H1 (cell line): ENCODE measurements around the gene ZBTB7A.

Source experiments
- CBX5 ChIP-seq: fragments of 300-800, 300-1000 bp; sonication (generic); IDR thresholded peaks from 2 replicates; pipeline ENCODE4 v1.7.1; 2016; ENCODE audit warnings: antibody characterized with exemption, low read length, low read depth
- CTCF ChIP-seq, 3 experiments: IDR thresholded peaks; 1 replicate in 2 of 3; 2 replicates in 1 of 3; pipeline versions ENCODE4 v1.5.1 to v1.6.1; 2011; ENCODE audit warnings: low read length in 3 of 3, mild to moderate bottlenecking in 3 of 3, inconsistent platforms in 2 of 3, low read depth in 1 of 3, moderate library complexity in 1 of 3; ENCODE audit not compliant: insufficient read depth in 1 of 3; ENCODE audit errors: control extremely low read depth in 1 of 3
- EP300 ChIP-seq, 2 experiments: IDR thresholded peaks; 1 replicate in 1 of 2; 2 replicates in 1 of 2; pipeline ENCODE4 v1.6.1; 2011 to 2012; ENCODE audit warnings: low read depth in 2 of 2, low read length in 2 of 2, mild to moderate bottlenecking in 2 of 2, borderline replicate concordance in 1 of 2, inconsistent platforms in 1 of 2, moderate library complexity in 1 of 2
- JUND ChIP-seq: IDR thresholded peaks from 2 replicates; pipeline ENCODE4 v1.6.1; 2011; ENCODE audit warnings: mild to moderate bottlenecking, improper control_type of control experiment, low read length
- POLR2A ChIP-seq, 2 experiments: IDR thresholded peaks; 1 replicate in 1 of 2; 2 replicates in 1 of 2; pipeline ENCODE4 v1.6.1; 2011; ENCODE audit warnings: low read depth in 2 of 2, low read length in 2 of 2, mild to moderate bottlenecking in 2 of 2; ENCODE audit errors: control extremely low read depth in 1 of 2
- POLR2AphosphoS5 ChIP-seq: IDR thresholded peaks from 2 replicates; pipeline ENCODE4 v1.6.1; 2011; ENCODE audit warnings: low read depth, low read length
- SP1 ChIP-seq: IDR thresholded peaks from 2 replicates; pipeline ENCODE4 v1.6.1; 2011; ENCODE audit warnings: low read depth, low read length
- TBP ChIP-seq: IDR thresholded peaks from 2 replicates; pipeline ENCODE4 v1.6.1; 2011; ENCODE audit warnings: low read depth, low read length, improper control_type of control experiment

GRCh38 chr19:4037301-4037949 is 29.3 kb downstream of the ZBTB7A start:
- TF ChIP-seq CTCF (IDR thresholded peaks at IDR 0.05; ENCODE audit: control extremely low read depth in 1 of 3, insufficient read depth in 1 of 3, low read depth in 1 of 3, low read length in 3 of 3) (no peak), CBX5 (no peak), EP300 (IDR thresholded peaks at IDR 0.05; ENCODE audit: borderline replicate concordance in 1 of 2, low read depth in 2 of 2, low read length in 2 of 2) (no peak), POLR2A (IDR thresholded peaks at IDR 0.05; ENCODE audit: control extremely low read depth in 1 of 2, low read depth in 2 of 2, low read length in 2 of 2) (no peak), POLR2AphosphoS5 (no peak), JUND (no peak), SP1 (no peak), TBP (no peak)
